ENCODE results near the gene JADE1.

JADE1 gene

DNA sequence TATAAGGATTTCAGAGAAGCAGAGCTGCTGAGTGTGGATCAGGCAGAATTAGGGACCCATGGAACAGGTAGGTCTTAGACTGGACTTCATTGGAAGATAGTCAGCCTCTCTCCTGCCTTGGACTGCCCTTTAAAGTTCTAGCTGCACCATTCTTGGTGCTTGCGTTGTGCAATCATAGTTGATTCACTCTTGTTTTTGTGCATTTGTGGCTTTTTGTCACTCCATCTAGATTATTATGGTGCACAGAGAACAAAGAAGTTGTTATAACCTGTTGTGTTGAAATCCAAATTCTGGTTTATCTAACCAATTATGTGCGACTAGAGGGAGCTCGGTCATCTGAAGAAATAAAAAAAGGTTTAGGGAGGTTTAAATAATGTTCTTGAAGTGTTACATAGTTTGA, 59.3 kb downstream of the JADE1 start:
- no peaks in the 10 kb centered on the region for H3K9me3 ChIP-seq (ENCODE audit: severe bottlenecking)
- no peak for TF ChIP-seq CTCF (IDR thresholded peaks at IDR 0.05; ENCODE audit: poor library complexity, severe bottlenecking)
- H3K4me1 ChIP-seq (ENCODE audit: insufficient read depth, poor library complexity, severe bottlenecking) = no peaks in the 10 kb centered on the region
- H3K4me3 ChIP-seq (ENCODE audit: severe bottlenecking) = no peak overlapping the region
- ATAC-seq (ENCODE audit: low read depth) (no peak), DNase-seq (ENCODE audit: low spot score) (no peak)
- H3K27ac ChIP-seq (ENCODE audit: poor library complexity, severe bottlenecking) = no peak overlapping the region
- peaks cover 62% of the 10 kb centered on the region for H3K36me3 ChIP-seq (ENCODE audit: low read depth)
- no peaks in the 10 kb centered on the region for H3K27me3 ChIP-seq (ENCODE audit: insufficient read depth, poor library complexity, severe bottlenecking)

GRCh38 chr4:128869776-128870509, 60.4 kb downstream of the JADE1 start:
- H3K9me3 ChIP-seq (ENCODE audit: severe bottlenecking) = no peaks in the 10 kb centered on the region
- TF ChIP-seq CTCF (IDR thresholded peaks at IDR 0.05; ENCODE audit: poor library complexity, severe bottlenecking) = no peak
- H3K4me3 ChIP-seq (ENCODE audit: severe bottlenecking) = no peak overlapping the region
- ATAC-seq (ENCODE audit: low read depth) (no peak), DNase-seq (ENCODE audit: low spot score) (no peak)
- no peaks in the 10 kb centered on the region for H3K4me1 ChIP-seq (ENCODE audit: insufficient read depth, poor library complexity, severe bottlenecking)
- H3K27ac ChIP-seq (ENCODE audit: poor library complexity, severe bottlenecking) = no peak overlapping the region
- H3K27me3 ChIP-seq (ENCODE audit: insufficient read depth, poor library complexity, severe bottlenecking) = no peaks in the 10 kb centered on the region
- peaks cover 54% of the 10 kb centered on the region for H3K36me3 ChIP-seq (ENCODE audit: low read depth)

DNA sequence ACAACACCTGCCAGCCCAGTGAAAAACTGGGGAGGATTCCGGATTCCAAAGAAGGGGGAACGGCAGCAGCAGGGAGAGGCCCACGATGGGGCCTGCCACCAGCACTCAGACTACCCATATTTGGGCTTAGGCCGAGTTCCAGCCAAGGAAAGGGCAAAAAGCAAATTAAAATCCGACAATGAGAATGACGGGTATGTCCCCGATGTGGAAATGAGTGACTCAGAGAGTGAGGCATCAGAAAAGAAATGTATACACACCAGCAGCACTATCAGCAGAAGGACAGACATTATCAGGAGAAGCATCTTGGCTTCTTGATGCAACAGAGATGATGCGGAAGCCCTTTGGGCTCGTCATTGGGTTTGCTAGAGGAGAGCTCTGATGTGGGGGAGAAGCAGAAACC, 62.4 kb downstream of the JADE1 start:
- H3K4me3 ChIP-seq (ENCODE audit: severe bottlenecking) = no peak overlapping the region
- no peaks in the 10 kb centered on the region for H3K27me3 ChIP-seq (ENCODE audit: insufficient read depth, poor library complexity, severe bottlenecking)
- DNase-seq (ENCODE audit: low spot score) (no peak), ATAC-seq (ENCODE audit: low read depth) (peak; percentile 85)
- no peaks in the 10 kb centered on the region for H3K4me1 ChIP-seq (ENCODE audit: insufficient read depth, poor library complexity, severe bottlenecking)
- H3K27ac ChIP-seq (ENCODE audit: poor library complexity, severe bottlenecking) = peak overlapping the region; percentile 1
- peaks cover 54% of the 10 kb centered on the region for H3K36me3 ChIP-seq (ENCODE audit: low read depth)
- no peak for TF ChIP-seq CTCF (IDR thresholded peaks at IDR 0.05; ENCODE audit: poor library complexity, severe bottlenecking)
- no peaks in the 10 kb centered on the region for H3K9me3 ChIP-seq (ENCODE audit: severe bottlenecking)

DNA sequence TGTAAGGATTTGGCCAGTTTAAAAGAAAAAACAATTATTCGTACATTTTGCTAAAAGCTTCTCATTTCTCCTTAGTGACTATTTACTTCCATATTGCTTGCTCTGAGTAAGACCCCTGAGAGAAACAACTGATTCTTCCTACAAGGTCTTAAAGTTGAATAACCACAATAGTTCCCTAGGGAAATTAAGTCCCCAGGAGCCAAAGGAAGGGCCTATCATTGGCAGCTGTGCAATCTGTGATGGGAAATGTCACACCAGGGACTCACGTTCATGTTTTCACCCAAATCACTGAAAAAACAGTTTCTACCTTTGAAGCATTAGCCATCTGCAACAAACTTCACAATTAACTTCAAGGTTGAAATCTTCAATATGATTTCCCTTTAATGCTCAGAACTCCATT, 66.7 kb downstream of the JADE1 start:
- DNase-seq (ENCODE audit: low spot score) = no peak
- Histone ChIP-seq H3K27me3 (ENCODE audit: insufficient read depth, poor library complexity, severe bottlenecking) (no peaks in the 10 kb centered on the region), H3K27ac (ENCODE audit: poor library complexity, severe bottlenecking) (no peak overlapping the region), H3K4me1 (ENCODE audit: insufficient read depth, poor library complexity, severe bottlenecking) (peaks cover 4% of the 10 kb centered on the region), H3K36me3 (ENCODE audit: low read depth) (peaks cover 22% of the 10 kb centered on the region), H3K4me3 (ENCODE audit: severe bottlenecking) (no peak overlapping the region), H3K9me3 (ENCODE audit: severe bottlenecking) (no peaks in the 10 kb centered on the region)
- TF ChIP-seq CTCF (IDR thresholded peaks at IDR 0.05; ENCODE audit: poor library complexity, severe bottlenecking) = no peak
- no peak for ATAC-seq (ENCODE audit: low read depth)

DNA sequence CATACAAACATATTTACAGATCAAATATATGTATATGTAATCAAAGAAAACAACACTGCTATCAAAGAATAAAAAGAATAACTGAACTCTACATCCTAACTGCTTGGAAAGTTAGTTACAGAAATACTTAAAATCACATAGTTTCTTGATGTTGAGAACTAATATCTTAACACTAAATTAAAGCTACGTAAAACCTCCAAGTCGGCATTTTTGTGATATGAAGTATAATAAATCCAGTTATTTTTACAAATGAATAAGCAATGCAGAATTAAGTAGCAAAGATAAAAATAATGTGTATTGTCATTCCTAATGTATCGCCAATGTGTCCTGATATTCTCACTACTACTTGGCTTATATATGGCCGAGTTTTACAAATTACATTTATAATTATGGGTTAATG, 68.4 kb downstream of the JADE1 start:
- Histone ChIP-seq H3K4me3 (ENCODE audit: severe bottlenecking) (no peak overlapping the region), H3K4me1 (ENCODE audit: insufficient read depth, poor library complexity, severe bottlenecking) (peaks cover 4% of the 10 kb centered on the region), H3K9me3 (ENCODE audit: severe bottlenecking) (no peaks in the 10 kb centered on the region), H3K36me3 (ENCODE audit: low read depth) (peaks cover 9% of the 10 kb centered on the region), H3K27ac (ENCODE audit: poor library complexity, severe bottlenecking) (no peak overlapping the region), H3K27me3 (ENCODE audit: insufficient read depth, poor library complexity, severe bottlenecking) (no peaks in the 10 kb centered on the region)
- no peak for ATAC-seq (ENCODE audit: low read depth)
- no peak for DNase-seq (ENCODE audit: low spot score)
- no peak for TF ChIP-seq CTCF (IDR thresholded peaks at IDR 0.05; ENCODE audit: poor library complexity, severe bottlenecking)

All from RWPE2 (cell line).